Inferior parietal cortex (tissue), 1 donor: Measurements from ENCODE around the gene CXCL13.
"Not testable (repeated sequence)": the region's sequence is repeated elsewhere in the genome, so short reads cannot be mapped to it uniquely, and the experiment has no call there.

Experiments
- DNase-seq: peaks from one replicate; pipeline ENCODE4 v3.0.0-alpha.2; 2016; ENCODE audit errors: extremely low spot score

CXCL13 gene

DNA sequence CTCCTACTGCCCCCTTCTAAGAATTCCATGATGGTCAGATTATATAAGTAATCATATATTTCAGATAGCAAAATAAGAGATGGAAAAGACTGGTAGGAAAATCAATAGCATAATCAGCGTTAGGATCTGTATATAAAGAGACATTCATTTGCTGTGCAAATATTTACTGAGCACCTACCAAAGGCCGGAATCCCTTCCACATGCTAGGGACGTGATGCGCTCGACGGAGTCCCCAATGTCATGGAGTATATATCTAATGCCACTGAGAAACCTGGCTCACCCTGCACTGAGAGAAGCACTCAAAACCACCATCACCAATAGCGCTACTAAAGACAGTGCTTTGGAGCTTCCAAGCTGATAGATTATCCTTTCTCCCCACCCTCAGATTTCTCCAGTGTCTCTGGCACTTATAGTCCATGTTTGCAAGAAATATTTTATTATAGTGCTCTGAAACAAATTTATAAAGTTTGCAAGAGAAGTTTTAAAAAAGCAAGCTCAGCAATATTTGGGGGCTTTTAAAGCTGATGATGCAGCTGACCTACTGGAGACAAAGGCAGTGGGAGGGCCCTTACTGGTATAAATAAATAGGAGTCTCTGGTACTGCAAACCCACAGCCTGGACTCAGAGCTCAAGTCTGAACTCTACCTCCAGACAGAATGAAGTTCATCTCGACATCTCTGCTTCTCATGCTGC lies at the start of gene CXCL13:
CXCL13 (plus strand) TSS at position 611 of the 693 bp plus-strand sequence; CDS start at position 657, 46 bp downstream.
- no peak for DNase-seq

DNA sequence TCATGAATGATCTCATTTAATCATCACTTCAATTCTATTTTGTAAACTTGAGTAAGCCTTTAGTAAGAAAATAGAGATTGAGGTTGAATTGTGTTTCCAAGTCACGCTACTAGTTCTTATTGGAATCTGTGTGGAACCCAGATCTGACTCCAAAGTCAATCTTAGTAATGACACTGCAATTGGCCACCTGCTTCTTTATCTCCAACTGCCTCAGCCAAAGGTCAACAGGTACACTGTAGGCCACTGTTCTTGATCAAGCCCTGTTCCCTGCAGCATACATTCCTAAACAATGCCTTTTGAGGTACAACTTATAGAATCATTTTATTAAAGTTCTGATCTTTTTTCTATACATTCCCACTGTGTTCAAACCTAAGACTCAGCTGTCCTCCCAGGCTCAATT lies 45.5 kb upstream of the CXCL13 start:
- no peak for DNase-seq

DNA sequence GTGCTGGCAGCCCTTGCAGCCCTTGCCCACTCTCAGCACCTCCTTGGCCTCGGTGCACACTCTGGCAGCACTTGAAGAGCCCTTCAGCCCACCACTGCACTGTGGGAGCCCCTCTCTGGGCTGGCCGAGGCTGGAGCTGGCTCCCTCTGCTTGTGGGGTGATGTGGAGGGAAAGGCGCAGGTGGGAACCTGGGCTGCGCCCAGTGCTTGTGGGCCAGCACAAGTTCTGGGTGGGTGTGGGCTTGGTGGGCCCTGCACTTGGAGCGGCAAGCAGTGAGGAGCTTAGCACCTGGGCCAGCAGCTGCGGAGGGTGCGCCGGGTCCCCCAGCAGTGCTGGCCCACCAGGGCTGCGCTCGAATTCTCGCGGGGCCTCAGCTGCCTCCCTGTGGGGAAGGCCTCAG lies 43.9 kb upstream of the CXCL13 start:
- DNase-seq = not testable (repeated sequence)

GRCh38 chr4:77564231-77564630 lies 41.4 kb upstream of the CXCL13 start:
- DNase-seq = no peak

DNA sequence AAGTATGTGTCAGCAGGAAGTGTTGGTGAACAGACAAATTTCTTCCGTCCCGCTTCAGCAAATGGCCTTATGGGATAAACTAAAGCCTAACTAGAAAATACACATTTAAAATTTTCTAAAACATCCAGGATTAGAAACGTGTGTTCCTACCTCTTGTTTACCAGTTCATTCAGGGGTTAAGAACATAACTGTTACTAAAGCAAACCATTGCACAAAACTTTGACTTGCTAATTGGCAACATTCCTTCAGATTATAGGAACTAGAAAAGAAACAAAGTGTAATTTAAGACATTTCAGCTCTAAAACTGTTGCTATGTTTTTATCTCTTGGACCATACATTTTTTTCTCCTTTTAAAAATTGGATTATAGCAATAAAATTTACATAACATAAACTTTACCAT lies 39.5 kb upstream of the CXCL13 start:
- no peak for DNase-seq

DNA sequence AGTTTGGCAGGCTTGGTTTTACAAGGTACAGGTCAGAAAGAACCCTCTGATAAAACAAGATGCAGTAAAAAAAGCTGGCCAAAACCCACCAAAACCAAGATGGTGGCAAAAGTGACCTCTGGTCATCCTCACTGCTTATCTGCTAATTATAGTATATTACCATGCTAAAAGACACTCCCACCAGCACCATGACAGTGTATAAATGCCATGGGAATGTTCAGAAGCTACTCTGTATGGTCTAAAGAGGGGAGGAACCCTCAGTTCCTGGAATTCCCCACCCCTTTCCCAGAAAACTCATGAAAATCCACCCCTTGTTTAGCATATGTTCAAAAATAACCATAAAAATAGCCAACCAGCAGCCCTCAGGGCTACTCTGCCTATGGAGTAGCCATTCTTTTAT lies 38.1 kb upstream of the CXCL13 start:
- DNase-seq = no peak

GRCh38 chr4:77570508-77571214 lies 35.0 kb upstream of the CXCL13 start:
- DNase-seq = not testable (repeated sequence)

DNA sequence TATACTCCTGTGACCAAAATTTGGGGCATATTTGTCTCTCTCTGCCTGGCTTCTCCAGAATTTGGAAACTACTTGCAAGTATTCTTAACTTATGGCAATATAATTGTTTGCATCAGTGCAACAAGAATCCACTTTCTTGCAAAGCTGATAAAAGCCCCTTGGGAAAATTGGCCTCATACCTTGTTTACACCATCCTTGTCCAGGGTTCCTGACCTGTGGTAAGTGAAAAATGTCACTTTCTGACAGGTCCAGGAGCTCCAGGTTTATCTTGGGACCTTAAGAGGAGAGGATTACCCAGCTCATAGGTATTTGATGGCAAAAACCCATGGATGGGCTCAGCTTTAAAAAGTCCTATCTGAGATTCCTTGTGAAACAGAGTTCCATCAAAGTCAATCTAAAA lies 29.3 kb upstream of the CXCL13 start:
- no peak for DNase-seq

DNA sequence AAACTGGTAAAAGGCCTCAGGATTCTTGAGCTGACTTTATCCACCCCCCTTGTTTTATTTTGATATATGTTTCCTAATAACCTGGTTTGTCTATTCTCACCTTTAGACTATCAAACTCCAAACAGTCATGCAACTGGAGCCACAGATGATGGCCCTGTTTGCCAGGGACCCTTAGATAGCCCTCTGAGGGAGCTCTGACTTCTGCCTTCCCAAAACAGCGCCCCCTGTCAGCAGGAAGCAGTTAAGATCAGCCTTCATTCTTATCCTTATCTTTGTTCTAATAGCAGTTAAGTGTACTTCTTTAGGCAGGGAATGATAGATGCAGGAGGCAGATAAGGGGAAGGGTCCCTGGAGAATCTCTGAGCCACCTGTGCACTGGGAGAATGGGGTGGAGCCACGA lies 27.5 kb upstream of the CXCL13 start:
- no peak for DNase-seq

GRCh38 chr4:77579406-77580076 lies 26.1 kb upstream of the CXCL13 start:
- DNase-seq = no peak

DNA sequence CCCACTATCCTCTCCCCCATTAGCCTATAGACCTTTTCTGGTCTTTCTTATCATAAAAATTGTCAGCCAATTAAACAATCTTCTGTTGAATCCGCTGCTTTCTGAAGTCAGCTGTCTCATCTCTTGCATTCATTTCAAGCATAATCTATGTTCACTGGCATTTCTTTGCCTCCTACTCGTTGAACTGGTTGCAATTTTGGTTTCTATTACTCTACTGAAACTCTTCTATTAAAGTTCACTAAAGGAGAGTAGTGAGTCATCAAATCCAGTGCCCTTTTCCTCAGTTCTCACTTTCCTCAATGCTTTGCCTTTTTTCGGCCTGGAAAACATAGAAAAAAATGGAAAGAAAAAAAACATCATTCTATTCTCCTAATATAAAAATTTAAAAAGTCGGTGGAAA lies 23.9 kb upstream of the CXCL13 start:
- DNase-seq = no peak

DNA sequence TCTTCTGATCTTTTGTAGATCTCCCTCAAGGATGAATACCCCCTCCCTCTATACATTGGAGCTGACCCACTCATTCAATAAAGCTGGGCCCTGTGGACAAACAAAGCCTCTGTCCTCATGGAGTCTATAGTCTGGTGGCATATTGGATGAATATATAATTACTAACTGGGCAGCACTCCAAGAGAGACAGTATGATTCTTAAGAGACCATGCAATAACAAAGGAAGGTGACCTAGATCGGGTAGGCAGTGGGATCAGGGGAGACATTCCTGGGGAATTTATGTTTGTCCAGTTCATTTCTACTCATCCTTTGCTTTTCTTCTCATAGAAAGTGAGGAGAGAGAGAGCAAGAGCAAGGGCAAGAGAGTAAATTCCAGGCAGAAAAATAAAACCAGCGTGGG lies 23.5 kb upstream of the CXCL13 start:
- DNase-seq = no peak

GRCh38 chr4:77582711-77583110 lies 22.9 kb upstream of the CXCL13 start:
- DNase-seq = no peak

DNA sequence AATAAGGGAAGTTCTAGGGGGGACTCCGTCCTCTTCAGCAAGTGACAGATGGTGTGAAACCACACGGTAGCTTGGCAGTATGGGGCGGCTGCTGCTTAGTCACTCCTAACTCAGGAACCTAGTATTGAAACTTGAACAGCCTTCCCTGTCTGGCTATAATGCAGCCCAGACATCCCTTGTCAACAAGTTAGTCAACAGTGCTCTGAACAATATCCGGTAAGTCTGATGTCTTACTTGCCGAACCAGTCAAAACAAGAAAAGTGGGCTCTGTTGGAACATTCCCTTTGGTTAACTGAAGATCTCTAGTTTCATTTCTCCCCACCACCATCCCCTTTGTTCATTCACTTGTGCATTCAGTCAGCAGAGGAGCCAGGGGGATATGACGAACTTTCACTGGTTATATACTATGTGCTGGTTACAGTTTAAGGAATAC lies 18.7 kb upstream of the CXCL13 start:
- DNase-seq = no peak

GRCh38 chr4:77590482-77590881 lies 15.1 kb upstream of the CXCL13 start:
- no peak for DNase-seq

DNA sequence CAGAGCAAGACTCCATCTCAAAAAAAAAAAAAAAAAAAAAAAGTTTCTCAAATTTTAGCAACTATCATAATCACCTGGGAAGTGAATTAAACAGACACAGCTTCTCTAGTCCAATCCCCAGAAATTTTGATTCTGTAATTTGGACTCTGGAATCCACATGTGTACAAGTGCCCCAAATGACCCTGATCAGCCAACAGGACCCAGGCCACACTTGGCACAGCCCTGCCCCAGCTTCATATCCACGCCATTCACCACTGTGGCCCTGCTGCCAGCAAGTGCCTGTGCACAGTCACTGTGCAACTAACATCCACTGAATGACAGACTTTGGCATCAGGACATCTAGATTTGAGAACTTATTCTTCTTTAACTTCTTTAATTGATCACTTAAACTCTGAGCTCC lies 14.1 kb upstream of the CXCL13 start:
- no peak for DNase-seq

DNA sequence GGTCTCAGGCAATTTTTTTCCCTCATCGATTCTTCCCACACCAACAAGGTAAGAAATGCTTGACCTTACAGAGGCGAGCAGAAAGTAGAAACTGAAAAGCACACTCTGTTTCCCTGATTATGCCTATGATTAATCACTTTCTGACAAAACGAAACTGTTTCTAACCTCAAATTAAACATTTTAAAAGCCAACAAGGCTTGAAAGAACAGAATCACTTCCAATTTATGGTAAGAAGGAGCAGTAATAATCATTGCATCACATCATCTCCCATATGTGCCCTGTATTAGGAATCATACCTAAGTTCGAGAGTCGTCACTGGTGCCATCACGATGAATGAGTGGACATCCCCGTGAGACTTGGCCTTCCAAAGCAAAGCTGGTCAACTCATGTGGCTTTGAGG lies 12.5 kb upstream of the CXCL13 start:
- DNase-seq = no peak

GRCh38 chr4:77593993-77594392 lies 11.6 kb upstream of the CXCL13 start:
- DNase-seq = no peak

GRCh38 chr4:77595364-77595973 lies 10.2 kb upstream of the CXCL13 start:
- DNase-seq = no peak

DNA sequence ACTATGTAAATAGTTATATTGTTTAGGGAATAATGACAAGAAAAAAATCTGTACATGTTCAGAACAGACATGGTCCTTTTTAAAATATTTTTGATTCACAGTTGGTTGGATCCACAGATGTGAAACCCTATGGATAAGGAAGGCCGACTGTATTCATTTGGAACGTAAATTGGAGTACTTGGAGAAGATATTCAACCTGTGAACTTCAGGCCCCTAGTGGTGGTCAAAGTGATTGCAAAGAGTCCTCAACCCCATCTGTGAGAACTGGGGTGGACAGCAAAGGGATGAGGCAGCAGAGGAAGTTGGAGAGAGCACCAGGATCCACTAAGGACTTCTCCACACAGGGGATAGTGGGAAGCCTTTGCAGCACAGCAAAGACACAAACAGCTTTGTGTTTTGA lies 6.2 kb upstream of the CXCL13 start:
- no peak for DNase-seq

- DNase-seq = peak; percentile 42
Observed at GRCh38 chr4:77600521-77601451, 4.8 kb upstream of the CXCL13 start.
